NCI-H69 (cell line): ENCODE measurements around the gene CDCA3.

Experiments used
- DNase-seq: peaks from one replicate; lab custom pipeline; 2025; lab: John Stamatoyannopoulos, UW

CDCA3 gene

GRCh38 chr12:6832125-6832524 lies 19.0 kb downstream of the CDCA3 start:
- DNase-seq: no peak

- DNase-seq: no peak
These were observed 19.6 kb downstream of the CDCA3 start for GRCh38 chr12:6831450-6831995.

- DNase-seq: no peak
These were observed 20.1 kb downstream of the CDCA3 start for GRCh38 chr12:6830999-6831398.

GRCh38 chr12:6830286-6830890 lies 20.7 kb downstream of the CDCA3 start:
- DNase-seq: no peak

GRCh38 chr12:6829536-6830220 lies 21.4 kb downstream of the CDCA3 start:
- DNase-seq: no peak

GRCh38 chr12:6828781-6829535 lies 22.1 kb downstream of the CDCA3 start:
- DNase-seq: peak; percentile 65

GRCh38 chr12:6827982-6828780 lies 22.9 kb downstream of the CDCA3 start, which contains the start of gene P3H3:
TSS of gene P3H3 (plus strand) at chr12:6828407. CDS start at chr12:6828441, 34 bp downstream.
- peak; percentile 83 for DNase-seq

- peak; percentile 95 for DNase-seq
These were observed 23.6 kb downstream of the CDCA3 start for GRCh38 chr12:6827437-6827911.

- DNase-seq: no peak
These were observed 24.2 kb downstream of the CDCA3 start for GRCh38 chr12:6826734-6827436.

GRCh38 chr12:6826125-6826733 lies 24.9 kb downstream of the CDCA3 start:
- DNase-seq: no peak

GRCh38 chr12:6825398-6826124 lies 25.5 kb downstream of the CDCA3 start:
- peak; percentile 91 for DNase-seq

GRCh38 chr12:6824901-6825381 lies 26.1 kb downstream of the CDCA3 start:
- DNase-seq: peak; percentile 46

- no peak for DNase-seq
These were observed 26.9 kb downstream of the CDCA3 start for GRCh38 chr12:6824085-6824775.

- no peak for DNase-seq
These were observed 27.7 kb downstream of the CDCA3 start for GRCh38 chr12:6823182-6824084.

- no peak for DNase-seq
These were observed 28.5 kb downstream of the CDCA3 start for GRCh38 chr12:6822426-6823135.

GRCh38 chr12:6821591-6822425 lies 29.3 kb downstream of the CDCA3 start, which contains the start of gene GPR162:
TSS of gene GPR162 (plus strand) at chr12:6821821. CDS start at chr12:6823899, 2,078 bp downstream.
- peak; percentile 93 for DNase-seq
